ENCODE results near the gene ARL13B.
"Not testable (repeated sequence)": the region's sequence is repeated elsewhere in the genome, so short reads cannot be mapped to it uniquely, and the experiment has no call there.

Gene ARL13B

DNA sequence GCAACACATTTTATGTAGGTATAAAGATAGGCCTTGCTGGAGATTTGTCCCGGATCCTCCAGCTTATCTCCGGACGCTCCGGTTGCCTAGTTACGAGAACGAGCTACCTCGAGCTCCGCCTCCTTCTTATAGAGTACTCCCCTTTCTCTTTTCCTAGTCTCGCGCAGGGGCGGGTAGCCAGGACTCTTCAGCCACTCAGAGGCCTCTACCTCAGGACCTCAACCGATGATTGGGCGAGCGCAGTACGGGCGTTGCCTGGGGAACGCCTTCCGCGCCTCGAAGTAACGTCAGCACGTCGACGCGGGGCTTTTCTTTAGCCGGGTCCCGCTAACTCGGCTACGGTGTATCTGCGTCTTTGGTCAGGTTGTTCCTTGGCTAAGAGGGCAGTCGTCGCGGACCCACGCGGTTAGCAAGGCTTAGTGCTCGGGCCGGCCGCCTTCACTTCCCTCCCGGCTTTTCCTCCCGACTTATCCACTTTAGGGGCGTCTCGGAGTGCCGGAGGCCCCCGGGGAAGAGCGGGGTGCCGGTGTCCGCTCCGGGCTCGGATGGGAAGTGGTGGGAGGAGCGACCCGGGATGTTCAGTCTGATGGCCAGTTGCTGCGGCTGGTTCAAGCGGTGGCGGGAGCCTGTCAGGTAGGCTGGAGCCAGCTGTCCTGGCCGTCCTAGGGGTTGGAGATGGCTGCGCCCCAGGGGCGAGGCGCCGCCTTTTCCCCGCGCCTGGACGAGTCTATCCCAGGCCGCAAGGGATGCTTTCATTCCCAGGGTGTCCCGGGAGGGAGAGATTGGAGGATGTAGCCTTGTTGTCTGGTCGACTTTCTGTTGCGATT lies at the start of gene ARL13B:
TSS of gene ARL13B (plus strand) at position 306 of the 827 bp plus-strand sequence. CDS start at position 575, 269 bp downstream.
- in situ Hi-C loops (cut with MboI; ENCODE audit: low sequenced_read_pairs), result no loop called here

DNA sequence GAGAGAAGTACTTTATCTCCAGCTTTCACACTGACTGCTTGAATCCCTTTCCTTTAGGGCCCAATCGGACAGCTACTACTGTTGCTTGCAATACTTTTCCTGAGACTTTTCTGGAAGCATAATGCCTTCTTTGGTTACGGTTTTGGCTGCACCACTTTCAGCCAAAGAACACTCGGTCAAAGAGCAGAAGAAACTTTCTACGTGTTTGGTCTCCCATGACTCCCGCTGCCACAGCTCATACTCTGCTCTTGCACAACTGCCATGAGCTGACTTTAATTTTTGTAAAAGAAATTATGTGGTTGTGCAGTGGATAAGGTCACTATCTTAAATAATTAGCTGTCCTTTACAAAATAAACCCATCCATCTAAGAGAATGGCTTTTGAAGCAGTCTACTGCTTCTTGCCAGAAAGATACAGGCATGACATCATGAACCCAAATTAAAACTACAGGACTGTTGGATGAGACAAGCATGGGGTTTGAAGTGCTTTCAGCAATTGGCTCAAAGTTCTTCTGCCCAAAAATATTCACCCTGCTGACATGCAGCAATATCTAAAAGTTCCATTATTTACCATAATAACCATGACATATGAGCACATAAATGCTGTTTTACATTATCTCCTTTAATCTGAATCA lies 48.2 kb upstream of the ARL13B start:
- in situ Hi-C loops (cut with MboI; ENCODE audit: low sequenced_read_pairs), result no loop called here

DNA sequence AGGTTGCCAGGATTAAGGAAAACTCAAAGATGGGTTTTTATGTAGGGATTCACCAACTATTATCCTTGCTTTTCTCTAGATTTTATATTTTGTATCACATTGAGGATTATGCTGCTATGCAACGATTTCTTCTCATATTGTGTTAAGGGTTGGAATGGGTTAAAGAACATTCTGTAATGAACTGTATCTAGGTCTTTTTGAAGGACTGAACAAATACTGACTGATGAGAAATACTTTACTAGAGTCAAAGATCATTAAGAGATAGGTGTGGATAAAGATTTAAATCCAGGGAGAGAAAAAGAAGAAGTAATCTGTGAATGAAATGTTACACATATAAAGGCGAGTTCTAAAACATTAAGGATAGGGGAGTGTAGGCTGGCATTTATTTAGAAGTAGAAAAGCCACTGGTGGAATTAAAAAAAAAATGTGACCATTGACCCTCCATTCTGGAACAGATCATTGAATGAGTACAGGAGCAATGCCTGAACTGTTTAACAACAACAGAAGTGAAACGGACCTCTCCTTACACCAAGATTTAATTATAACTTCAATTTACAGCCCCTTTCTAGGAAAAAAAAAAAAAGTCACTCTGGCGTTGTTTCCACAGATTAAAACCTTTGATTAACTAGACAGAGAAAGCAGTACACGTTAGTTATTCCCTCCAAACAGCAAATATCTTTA lies 45.4 kb upstream of the ARL13B start:
- in situ Hi-C loops (cut with MboI; ENCODE audit: low sequenced_read_pairs), result no loop called here

DNA sequence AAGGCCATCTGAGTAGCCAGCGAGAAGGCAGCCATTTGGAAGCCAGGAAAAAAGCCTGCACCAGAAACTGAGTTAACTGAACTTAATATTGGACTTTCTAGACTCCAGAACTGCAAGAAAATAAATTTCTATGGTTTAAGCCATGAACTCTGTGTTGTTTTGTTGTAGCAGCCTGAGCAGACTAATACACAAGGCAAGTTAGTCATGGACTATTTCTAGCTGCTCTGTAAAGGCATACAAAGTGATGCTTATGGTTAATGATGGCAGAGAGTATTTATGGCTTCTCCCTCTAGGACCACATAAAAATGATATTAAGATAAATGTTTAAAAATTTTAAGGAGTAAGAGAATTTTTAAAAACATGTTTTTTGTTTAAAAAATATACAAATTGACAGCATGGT lies 43.4 kb upstream of the ARL13B start:
- in situ Hi-C loops (cut with MboI; ENCODE audit: low sequenced_read_pairs), result no loop called here

DNA sequence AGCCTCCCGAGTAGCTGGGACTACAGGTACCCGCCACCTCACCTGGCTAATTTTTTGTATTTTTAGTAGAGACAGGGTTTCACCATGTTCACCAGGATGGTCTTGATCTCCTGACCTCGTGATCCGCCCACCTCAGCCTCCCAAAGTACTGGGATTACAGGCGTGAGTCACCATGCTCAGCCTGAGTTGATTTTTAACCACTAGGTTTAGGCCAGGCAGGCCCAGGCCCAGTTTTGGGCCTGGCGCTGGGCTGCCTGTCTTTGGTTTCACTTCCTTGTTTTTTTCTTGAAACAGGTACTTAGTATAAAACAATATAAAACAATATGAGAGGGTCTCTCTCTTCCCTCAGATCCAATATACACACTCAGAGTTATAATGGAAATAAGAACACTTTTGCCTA lies 42.5 kb upstream of the ARL13B start:
- in situ Hi-C loops (cut with MboI; ENCODE audit: low sequenced_read_pairs), result not testable (repeated sequence)

DNA sequence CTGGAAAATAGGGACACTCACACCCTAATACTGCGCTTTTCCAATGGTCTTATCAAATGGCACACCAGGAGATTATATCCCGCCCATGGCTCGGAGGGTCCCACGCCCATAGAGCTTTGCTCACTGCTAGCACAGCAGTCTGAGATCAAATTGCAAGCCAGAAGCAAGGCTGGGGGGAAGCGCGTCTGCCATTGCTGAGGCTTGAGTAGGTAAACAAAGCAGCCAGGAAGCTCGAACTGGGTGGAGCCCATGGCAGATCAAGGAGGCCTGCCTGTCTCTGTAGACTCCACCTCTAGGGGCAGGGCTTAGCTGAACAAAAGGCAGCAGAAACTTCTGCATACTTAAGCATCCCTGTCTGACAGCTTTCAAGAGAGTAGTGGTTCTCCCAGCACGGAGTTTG lies 30.0 kb upstream of the ARL13B start:
- in situ Hi-C loops (cut with MboI; ENCODE audit: low sequenced_read_pairs), result not testable (repeated sequence)

DNA sequence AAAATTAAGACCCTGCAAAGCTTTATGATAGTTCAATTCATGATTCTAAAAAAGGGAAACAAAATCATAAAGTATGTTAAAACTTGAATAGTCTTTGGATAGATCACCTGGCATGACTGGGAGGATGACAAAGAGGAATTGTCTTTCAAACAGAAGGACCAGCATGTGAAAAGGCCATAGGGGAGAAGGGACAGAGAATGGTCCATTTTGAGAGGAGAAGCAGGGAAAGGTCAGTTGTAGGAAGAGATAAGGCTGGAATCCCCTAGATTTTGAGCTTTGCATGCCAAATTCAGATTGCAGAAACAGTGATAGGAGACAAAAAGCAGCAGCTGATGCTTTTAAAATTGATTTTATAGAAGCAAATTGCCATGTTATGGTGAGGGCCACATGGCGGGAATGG lies 18.9 kb upstream of the ARL13B start:
- in situ Hi-C loops (cut with MboI; ENCODE audit: low sequenced_read_pairs), result no loop called here

DNA sequence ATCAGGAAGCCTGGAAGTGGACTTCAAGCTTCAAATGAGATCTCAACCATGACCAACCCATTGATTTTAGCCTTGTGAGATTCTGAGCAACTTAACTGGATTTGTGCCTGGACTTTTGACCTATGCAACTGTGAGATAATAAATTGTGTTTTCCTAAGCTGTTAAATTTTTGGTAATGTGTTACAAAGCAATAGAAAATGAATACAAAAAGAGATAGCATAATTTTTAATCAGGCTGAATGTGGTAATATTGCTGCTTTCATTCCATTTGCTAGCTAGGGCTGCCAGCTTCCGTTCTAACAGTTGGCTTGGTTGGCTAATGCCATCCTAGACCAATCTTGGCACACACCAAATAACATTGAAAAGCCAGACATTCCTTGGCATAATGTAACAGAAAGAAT lies 18.5 kb upstream of the ARL13B start:
- in situ Hi-C loops (cut with MboI; ENCODE audit: low sequenced_read_pairs), result no loop called here

DNA sequence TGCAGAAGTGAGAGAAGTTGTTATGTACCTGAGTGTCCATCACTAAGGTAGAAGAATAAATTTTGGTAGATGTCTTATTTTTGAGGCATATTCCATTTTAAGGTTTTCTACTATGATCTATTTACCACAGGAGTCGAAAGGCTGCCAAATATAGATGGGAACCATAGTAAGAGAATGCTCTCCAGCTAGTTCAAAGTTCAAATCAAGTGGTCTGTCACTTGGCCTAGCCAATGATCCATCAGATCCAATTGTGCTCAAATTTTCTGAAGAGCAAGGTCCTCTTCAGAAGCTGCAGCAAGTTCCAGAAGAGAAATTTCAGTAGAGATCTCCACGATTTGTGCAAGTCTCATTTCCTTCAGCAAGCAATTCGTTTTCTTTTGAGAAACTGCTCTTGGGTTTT lies 17.2 kb upstream of the ARL13B start:
- in situ Hi-C loops (cut with MboI; ENCODE audit: low sequenced_read_pairs), result no loop called here

DNA sequence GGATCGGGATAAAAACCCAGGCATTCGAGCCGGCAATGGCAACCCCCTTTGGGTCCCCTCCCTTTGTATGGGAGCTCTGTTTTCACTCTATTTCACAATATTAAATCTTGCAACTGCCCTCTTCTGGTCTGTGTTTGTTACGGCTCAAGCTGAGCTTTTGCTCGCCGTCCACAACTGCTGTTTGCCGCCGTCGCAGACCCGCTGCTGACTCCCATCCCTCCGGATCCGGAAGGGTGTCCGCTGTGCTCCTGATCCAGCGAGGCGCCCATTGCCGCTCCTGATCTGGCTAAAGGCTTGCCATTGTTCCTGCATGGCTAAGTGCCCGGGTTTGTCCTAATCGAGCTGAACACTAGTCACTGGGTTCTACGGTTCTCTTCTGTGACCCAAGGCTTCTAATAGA lies 14.8 kb upstream of the ARL13B start:
- in situ Hi-C loops (cut with MboI; ENCODE audit: low sequenced_read_pairs), result not testable (repeated sequence)

DNA sequence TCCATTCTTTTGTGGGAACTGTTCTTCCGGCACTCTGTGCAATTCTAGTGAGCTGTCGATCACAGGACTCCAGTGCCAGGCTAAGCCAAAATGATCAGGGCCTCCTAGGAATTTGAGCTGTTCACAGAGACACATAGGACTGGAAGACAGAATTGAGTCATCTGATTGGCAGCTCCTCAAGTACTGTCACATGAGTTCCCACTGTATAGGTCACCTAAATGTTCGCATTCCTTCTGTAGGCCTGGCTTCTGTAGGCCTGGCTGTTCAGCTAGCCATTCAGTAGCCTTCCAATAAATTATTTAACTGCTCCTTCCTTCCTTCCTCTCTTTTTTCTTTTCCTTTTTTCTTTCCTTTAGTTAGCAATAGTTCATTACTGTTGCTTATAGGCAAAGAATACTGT lies 10.5 kb upstream of the ARL13B start:
- in situ Hi-C loops (cut with MboI; ENCODE audit: low sequenced_read_pairs), result no loop called here

DNA sequence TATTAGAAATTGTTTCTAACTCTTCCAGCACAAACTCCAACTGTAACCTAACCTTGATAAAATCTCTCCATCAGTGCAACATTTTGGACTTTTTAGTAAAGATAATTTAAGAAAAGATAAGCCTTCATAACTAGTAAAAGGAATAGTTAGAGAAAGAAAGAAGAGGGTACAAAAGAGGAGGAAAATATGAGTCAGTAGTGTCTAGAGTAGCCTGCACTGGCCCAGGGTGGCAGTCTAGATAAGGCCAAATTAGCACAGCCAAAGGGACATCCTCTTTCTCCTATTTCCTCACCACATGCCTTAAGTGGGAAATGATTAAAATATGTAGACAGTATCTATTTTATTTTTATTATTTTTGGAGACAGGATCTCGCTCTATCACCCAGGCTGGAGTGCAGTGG lies 10.0 kb upstream of the ARL13B start:
- in situ Hi-C loops (cut with MboI; ENCODE audit: low sequenced_read_pairs), result no loop called here

DNA sequence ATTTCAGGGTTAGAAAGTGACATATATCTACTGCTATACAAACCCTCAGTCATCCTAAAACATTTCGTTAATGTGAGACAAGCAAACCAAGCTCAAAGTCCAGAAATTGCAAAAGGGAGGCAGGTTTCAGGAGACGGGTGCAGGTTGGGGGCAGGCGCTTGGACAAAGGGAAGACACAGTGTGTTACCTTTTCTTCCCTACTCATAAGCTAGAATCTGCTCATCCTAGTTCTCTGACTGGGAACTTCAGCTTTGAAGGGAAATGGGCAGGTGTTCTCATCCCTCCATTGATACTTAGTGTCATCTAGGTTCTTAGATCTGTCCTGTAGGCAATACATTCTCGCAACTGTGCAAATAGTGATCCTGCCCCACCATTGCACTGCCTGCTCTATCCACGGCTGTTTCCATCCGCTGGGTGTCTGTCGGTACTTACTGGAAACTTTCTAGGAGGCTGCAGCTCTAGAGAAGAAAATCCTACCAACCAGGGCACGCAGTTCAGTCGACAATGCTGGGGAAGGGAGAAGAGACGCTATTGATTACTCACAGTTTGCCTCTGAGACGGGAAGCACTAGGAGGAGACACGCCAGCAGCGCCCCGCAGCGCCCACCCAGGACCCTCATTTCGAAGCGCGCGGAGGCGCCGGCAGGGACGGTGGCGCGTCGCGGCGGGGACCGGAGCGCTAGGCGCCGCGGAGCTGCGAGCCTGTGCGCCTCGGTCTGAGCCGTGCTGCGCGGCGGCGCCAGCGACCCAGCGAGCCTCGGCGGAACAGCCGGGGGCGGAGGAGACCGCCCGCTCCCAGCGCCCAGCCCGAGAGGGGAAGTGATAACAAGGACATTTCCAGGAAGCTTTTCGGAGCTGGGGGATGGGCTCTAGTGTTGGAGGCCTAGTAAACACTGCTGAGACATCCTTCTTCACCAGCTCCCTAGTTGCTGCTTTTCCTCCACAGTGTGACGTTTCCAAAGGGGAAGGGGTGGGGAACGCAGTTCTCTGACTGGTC lies 6.5 kb upstream of the ARL13B start, which contains the start of gene PROS1:
TSS of gene PROS1 (minus strand) at position 766 of the 996 bp plus-strand sequence. CDS start at position 619, 147 bp downstream.
- in situ Hi-C loops (cut with MboI; ENCODE audit: low sequenced_read_pairs), result no loop called here

DNA sequence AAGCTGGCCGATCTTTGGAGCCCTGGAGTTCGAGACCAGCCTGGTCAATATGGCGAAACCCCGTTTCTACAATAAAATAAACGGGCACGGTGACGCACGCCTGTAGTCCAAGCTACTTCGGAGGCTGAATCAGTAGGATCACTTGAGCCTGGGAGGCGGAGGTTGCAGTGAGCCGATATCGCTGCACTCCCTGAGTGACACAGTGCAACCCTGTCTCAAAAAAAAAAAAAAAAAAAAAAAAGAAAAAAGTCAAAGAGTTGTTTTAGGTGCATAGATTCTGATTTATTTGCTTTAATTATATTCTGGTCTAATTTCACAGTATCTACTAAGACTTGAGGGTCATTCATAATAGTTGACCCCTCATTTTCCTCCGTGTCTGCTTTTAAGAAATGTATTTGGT lies 1.7 kb downstream of the ARL13B start:
- in situ Hi-C loops (cut with MboI; ENCODE audit: low sequenced_read_pairs), result no loop called here

DNA sequence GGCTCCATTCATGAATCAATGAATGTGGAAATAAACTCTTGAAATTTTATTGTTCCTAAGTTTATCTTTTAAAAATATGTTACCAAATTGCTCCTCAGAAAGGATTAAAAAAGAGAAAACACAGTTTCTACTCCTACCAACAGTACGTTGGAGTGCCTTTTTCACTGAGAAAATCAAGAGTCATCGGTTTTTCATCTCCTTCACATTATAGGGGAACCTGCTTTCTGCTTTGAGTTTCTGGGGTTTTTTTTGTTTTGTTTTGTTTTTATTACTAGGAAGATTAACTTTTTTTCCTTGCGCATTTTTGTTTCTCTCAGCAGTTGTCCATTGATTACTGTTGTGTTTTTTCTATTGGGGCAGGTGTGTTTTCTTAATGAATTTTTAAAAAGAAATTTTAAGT lies 3.5 kb downstream of the ARL13B start:
- in situ Hi-C loops (cut with MboI; ENCODE audit: low sequenced_read_pairs), result no loop called here

DNA sequence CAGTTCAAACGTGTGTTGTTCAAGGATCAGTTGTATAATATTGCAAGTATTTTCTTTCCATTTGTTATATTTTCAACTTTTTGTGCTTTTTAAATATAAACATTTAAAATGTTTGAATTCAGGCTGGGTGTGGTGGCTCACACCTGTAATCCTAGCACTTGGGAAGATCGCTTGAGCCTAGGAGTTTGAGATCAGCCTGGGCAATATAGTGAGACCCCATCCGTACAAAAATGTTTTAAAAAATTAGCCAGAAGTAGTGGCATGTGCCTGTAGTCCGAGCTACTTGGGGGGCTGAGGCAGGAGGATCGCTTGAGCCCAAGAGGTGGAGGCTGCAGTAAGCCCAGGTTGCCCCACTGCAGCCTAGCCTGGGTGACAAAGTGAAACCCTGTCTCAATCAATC lies 4.7 kb downstream of the ARL13B start:
- in situ Hi-C loops (cut with MboI; ENCODE audit: low sequenced_read_pairs), result no loop called here

DNA sequence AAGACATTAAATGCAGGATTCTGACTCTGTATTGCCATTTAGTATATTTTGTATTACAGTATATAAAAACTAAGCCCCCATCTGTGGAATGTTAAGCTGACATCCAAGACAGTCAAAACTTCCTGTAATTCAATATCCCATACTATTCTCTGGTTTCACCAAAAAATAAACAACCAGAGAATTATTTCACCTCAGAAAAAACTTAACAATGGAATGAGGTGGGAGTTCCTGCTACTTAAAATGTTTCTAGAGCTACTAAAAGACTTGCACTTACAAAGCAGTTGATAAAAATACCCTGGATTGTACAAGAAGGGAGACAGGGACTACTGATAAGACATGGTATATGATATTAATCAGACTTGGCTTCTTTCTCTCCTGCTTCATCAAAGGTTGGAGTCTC lies 8.3 kb downstream of the ARL13B start:
- in situ Hi-C loops (cut with MboI; ENCODE audit: low sequenced_read_pairs), result no loop called here

DNA sequence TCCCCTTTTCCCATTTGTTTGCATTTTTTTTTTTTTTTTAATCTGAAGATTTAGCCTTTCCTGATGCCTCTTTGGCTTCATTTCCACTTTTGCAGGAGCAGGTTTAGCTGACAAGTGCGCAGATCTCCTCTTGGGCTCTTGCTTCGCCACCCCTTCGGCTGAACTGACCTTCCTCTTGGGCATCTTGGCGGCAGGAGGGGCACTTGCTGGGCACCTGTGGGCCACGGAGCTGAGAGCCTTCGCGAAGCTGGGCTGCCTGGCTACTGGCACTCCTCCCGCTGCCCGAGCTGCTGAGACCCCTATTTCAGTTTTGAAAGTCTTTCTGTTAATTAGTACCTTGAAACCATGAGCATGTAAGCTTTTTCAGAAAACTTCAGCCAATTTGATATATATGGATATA lies 8.8 kb downstream of the ARL13B start:
- in situ Hi-C loops (cut with MboI; ENCODE audit: low sequenced_read_pairs), result no loop called here

DNA sequence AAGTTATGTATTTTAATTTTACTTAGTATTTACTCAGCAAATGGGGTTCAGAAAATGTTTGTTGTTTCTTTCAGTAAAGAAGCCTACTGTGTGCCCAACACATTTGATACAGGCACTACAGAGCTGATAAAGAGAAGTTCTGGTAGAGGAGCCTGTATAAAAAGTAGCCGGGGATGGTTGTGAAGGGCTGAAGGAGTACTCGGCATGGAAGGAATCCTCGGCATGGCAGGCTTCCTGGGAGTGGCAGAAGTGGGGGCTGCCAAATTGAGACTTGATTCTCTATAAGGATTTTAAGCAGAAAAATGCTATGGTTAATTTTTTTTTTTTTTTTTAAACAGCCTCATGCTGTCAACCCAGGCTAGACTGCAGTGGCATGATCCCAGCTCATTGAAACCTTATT lies 9.3 kb downstream of the ARL13B start:
- in situ Hi-C loops (cut with MboI; ENCODE audit: low sequenced_read_pairs), result no loop called here

DNA sequence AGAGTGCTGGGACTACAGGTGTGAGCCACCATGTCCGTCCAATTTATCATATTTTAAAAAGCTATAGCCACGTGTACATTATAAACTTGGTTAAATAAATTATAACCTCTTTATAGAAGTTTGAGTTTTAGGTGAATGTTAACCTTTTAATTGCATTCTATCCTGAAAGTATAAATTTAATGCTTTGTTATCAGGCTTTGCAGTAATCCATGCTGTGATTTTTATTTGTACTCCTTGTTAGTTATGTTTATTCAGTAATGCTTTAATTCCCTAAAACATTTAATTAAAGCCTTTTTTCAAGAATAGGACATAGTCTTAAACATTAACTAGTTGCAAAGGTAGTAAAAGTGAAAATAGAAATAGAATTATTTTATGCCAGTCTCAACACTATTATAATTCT lies 11.7 kb downstream of the ARL13B start:
- in situ Hi-C loops (cut with MboI; ENCODE audit: low sequenced_read_pairs), result no loop called here

DNA sequence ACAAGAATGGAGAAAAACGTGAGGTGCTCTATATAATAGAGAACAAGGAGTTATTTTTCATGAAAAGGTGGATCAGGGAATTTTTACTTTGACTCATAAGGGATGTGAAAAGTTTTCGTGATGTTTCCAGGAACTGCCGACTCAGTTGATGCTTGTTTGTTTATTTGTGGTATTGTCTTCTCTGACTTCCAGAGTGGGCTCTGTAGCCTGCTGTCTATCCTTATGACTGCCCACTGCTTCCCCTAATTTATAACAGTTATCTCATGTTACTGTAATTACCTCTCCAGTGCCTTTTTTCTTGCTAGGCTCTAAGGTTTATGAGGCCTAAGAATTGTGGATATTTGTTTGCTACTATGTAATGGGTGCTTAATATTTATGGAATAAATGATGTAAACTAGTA lies 12.3 kb downstream of the ARL13B start:
- in situ Hi-C loops (cut with MboI; ENCODE audit: low sequenced_read_pairs), result no loop called here

Data from HL-60/S4 treated with phorbol 12-myristate 13-acetate at 8.2 ng/mL for 4 days and 3 days (cell line).